Middle frontal gyrus (tissue), 1 donor: ENCODE results near the gene BRSK2.

Source experiments
- DNase-seq: peaks from one replicate; pipeline ENCODE4 v3.0.0-alpha.2; 2015; ENCODE audit warnings: low spot score; ENCODE audit errors: extremely low spot score

The BRSK2 gene

GRCh38 chr11:1510928-1511327 is 121.2 kb downstream of the BRSK2 start:
- DNase-seq, result no peak

- no peak for DNase-seq
These were observed 122.3 kb downstream of the BRSK2 start for GRCh38 chr11:1511937-1512496.
